Keratinocyte (primary cell): ENCODE results near the gene NEK10. TPM values are rescaled to one million over a fixed set of nuclear protein-coding genes. Genes with fewer than 3 reads are reported as not detected.

Experiments
- DNase-seq: peaks from one replicate; pipeline ENCODE4 v3.0.0-alpha.2; 2011; ENCODE audit warnings: low read depth, missing footprints, low spot score
- FAIRE-seq: peaks from 2 replicates; lab custom pipeline; 2011; peaks lifted over from hg19 to GRCh38; lab: Jason Lieb, UNC
- H2AFZ ChIP-seq: 2 replicates; pipeline ENCODE4 v1.6.0; 2012; ENCODE audit warnings: low read length, control low read depth, inconsistent platforms; ENCODE audit not compliant: control insufficient read depth
- H3K27ac ChIP-seq: 2 replicates; pipeline ENCODE4 v1.5.1; 2011; ENCODE audit warnings: low read length; ENCODE audit not compliant: control insufficient read depth, insufficient read depth
- H3K27me3 ChIP-seq: 3 replicates; pipeline ENCODE4 v1.6.0; 2011; ENCODE audit warnings: low read length; ENCODE audit not compliant: control insufficient read depth, insufficient read depth; ENCODE audit errors: extremely low read depth
- H3K36me3 ChIP-seq, 2 experiments: 2 replicates in 1 of 2; 3 replicates in 1 of 2; pipeline ENCODE4 v1.5.1; 2011; ENCODE audit warnings: low read length in 2 of 2, mild to moderate bottlenecking in 1 of 2; ENCODE audit not compliant: control insufficient read depth in 2 of 2, insufficient read depth in 2 of 2; ENCODE audit errors: extremely low read depth in 1 of 2
- H3K4me1 ChIP-seq: 3 replicates; pipeline ENCODE4 v1.5.1; 2011; ENCODE audit warnings: low read length; ENCODE audit not compliant: control insufficient read depth, insufficient read depth; ENCODE audit errors: extremely low read depth
- H3K4me2 ChIP-seq: 3 replicates; pipeline ENCODE4 v1.6.0; 2011; ENCODE audit warnings: low read depth, low read length; ENCODE audit not compliant: control insufficient read depth, insufficient read depth; ENCODE audit errors: extremely low read depth
- H3K4me3 ChIP-seq, 3 experiments: fragments of 200-600 bp in 1 of 3; sonication (generic) in 1 of 3; 2 replicates in 2 of 3; 3 replicates in 1 of 3; pipeline ENCODE4 v1.5.1; 2011 to 2016; ENCODE audit warnings: low read length in 3 of 3, mild to moderate bottlenecking in 3 of 3, control low read depth in 2 of 3, inconsistent platforms in 1 of 3, low read depth in 1 of 3, mixed read lengths in 1 of 3, mixed run types in 1 of 3, moderate library complexity in 1 of 3; ENCODE audit not compliant: control insufficient read depth in 2 of 3, insufficient read depth in 2 of 3; ENCODE audit errors: extremely low read depth in 1 of 3
- H3K79me2 ChIP-seq: 2 replicates; pipeline ENCODE4 v1.6.0; 2012; ENCODE audit warnings: low read length; ENCODE audit not compliant: control insufficient read depth, insufficient read depth
- H3K9ac ChIP-seq: 3 replicates; pipeline ENCODE4 v1.6.0; 2011; ENCODE audit warnings: low read length; ENCODE audit not compliant: control insufficient read depth, insufficient read depth; ENCODE audit errors: extremely low read depth
- H3K9me1 ChIP-seq: 3 replicates; pipeline ENCODE4 v1.6.0; 2011; ENCODE audit warnings: low read length; ENCODE audit not compliant: control insufficient read depth, insufficient read depth; ENCODE audit errors: extremely low read depth
- H3K9me3 ChIP-seq: 2 replicates; pipeline ENCODE4 v1.5.1; 2012; ENCODE audit warnings: low read depth, low read length; ENCODE audit not compliant: control insufficient read depth
- H4K20me1 ChIP-seq: 3 replicates; pipeline ENCODE4 v1.6.0; 2011; ENCODE audit warnings: low read length; ENCODE audit not compliant: control insufficient read depth, insufficient read depth; ENCODE audit errors: extremely low read depth
- EZH2 ChIP-seq: IDR thresholded peaks from one replicate; pipeline ENCODE4 v1.6.1; 2012; ENCODE audit warnings: inconsistent platforms, mild to moderate bottlenecking, low read length, moderate library complexity
- dilution Hi-C: fragments of 300-500 bp; cut with MboI; formaldehyde crosslinking; loops from one replicate; pipeline ENCODE4 v1.7.0; 2020; ENCODE audit warnings: low sequenced_read_pairs; ENCODE audit not compliant: extremely low pct_ligation_motif_present
- polyA plus RNA-seq, 5 experiments: library from polyadenylated mRNA; depleted of rRNA in 3 of 5; stranded (reverse) in 3 of 5; stranded (forward) in 1 of 5; unstranded in 1 of 5; fragments of >200 nt; gene quantifications; 1 replicate in 1 of 5; 2 replicates in 3 of 5; 3 replicates in 1 of 5; pipeline versions ENCODE4 v1.2.1 to v1.2.3, GENCODE V29; 2011 to 2012; ENCODE audit warnings: missing spikeins in 2 of 5, low read depth in 1 of 5, low replicate concordance in 1 of 5
- TF ChIP-seq, protein P1 (sequence below), 3 experiments: IDR thresholded peaks in 1 of 3; conservative IDR thresholded peaks in 1 of 3; optimal IDR thresholded peaks in 1 of 3; 2 replicates in 2 of 3; 3 replicates in 1 of 3; pipeline versions ENCODE3 to v1.5.1; 2011; ENCODE audit warnings: low read length in 3 of 3, mild to moderate bottlenecking in 3 of 3, moderate library complexity in 2 of 3, control low read depth in 1 of 3, inconsistent platforms in 1 of 3; ENCODE audit not compliant: insufficient read depth in 2 of 3; ENCODE audit errors: extremely low read depth in 1 of 3

Gene NEK10
- polyA plus RNA-seq, 1 donor (not counting 4 experiments of a cell fraction or from before 2014, with no cell fraction given): 0.98 TPM

DNA sequence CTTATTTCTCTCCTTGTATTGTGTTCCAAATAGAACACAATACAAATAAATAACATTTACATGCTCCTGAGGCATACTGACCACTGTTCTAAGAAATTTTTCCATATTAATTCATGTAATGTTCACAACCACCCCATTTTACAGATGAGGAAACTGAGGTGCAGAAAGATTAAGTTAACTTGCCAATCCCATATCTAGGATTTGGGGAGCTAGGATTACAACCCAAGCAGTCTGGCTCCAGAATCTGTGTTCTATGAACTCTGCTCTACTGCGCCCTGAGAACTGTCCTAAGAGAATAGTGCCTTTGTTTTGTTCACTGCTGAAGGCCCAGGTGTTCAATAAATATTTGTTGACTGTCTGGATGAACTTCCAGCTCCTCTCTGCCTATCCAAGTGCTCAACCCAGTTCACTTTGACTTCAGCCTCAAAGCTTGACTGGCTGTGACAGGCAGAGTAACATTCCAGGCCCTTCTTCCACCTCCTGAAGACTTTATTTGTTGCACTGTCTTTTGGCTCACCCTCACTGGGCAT is 3.1 kb downstream of the NEK10 start:
- H3K9me1 ChIP-seq: no peaks in the 10 kb centered on the region
- DNase-seq: no peak
- H2AFZ ChIP-seq: no peak overlapping the region
- H3K9ac ChIP-seq: no peak overlapping the region
- no peak overlapping the region for H3K4me2 ChIP-seq
- no peaks in the 10 kb centered on the region for H3K79me2 ChIP-seq
- H3K27ac ChIP-seq: no peak overlapping the region
- no peaks in the 10 kb centered on the region for H3K9me3 ChIP-seq
- peaks cover 12% of the 10 kb centered on the region for H3K4me1 ChIP-seq
- no peak overlapping the region for H3K4me3 ChIP-seq
- dilution Hi-C loops: no loop called here
- H4K20me1 ChIP-seq: no peaks in the 10 kb centered on the region
- H3K36me3 ChIP-seq: no peaks in the 10 kb centered on the region
- no peaks in the 10 kb centered on the region for H3K27me3 ChIP-seq
- no peak for FAIRE-seq
- TF ChIP-seq EZH2: no peak
- TF ChIP-seq, protein P1, sequence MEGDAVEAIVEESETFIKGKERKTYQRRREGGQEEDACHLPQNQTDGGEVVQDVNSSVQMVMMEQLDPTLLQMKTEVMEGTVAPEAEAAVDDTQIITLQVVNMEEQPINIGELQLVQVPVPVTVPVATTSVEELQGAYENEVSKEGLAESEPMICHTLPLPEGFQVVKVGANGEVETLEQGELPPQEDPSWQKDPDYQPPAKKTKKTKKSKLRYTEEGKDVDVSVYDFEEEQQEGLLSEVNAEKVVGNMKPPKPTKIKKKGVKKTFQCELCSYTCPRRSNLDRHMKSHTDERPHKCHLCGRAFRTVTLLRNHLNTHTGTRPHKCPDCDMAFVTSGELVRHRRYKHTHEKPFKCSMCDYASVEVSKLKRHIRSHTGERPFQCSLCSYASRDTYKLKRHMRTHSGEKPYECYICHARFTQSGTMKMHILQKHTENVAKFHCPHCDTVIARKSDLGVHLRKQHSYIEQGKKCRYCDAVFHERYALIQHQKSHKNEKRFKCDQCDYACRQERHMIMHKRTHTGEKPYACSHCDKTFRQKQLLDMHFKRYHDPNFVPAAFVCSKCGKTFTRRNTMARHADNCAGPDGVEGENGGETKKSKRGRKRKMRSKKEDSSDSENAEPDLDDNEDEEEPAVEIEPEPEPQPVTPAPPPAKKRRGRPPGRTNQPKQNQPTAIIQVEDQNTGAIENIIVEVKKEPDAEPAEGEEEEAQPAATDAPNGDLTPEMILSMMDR (optimal IDR thresholded peaks at IDR 0.05 in 1 of 3, IDR thresholded peaks at IDR 0.05 in 1 of 3, conservative IDR thresholded peaks at IDR 0.05 in 1 of 3; ENCODE audit: extremely low read depth in 1 of 3, insufficient read depth in 2 of 3, low read length in 3 of 3): no peak

DNA sequence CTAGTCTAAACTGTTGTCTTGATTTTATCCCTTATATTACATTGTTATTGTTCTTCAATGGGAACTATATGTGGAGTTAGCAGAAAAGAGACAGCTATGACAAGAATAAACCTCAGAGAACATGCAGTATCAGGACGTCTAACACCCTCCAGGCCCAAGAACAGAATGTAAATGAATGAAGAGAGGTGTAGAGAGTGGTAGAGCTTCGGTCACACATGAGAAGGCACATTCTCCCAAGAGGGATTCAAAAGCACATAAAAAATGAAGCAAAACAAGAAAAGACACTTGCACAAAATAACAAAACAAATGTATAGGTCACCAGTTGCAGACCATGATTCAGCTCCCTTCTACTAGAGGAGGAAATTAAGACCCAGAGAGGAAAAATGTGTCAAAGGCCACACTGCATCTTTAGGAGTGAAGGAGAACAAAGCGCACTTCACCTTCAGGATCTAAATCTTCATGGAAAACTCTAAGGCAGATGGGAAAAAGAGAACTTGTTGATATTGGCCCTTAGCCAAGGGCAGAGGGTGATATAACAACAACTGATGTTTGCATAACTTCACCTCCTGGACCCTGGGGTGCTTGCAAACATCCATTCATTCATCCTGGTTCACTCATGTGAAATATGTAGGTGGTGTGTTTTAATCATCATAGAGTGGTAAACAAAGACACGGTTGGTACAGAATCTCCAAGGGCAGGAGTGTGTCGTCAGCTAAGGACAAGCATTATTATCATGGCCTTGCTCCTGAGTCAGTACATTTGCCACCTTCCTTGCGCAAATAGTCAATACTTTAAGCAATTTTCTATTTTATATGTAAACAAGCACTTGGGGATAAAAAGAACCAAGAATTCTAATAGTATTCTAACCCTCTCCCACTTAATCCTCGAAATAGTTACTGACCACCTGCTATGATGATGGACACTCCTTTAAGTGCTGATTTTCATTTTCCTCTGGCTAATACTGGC is 8.8 kb downstream of the NEK10 start:
- H3K4me3 ChIP-seq: no peak overlapping the region
- no peak overlapping the region for H3K4me2 ChIP-seq
- no peaks in the 10 kb centered on the region for H3K27me3 ChIP-seq
- dilution Hi-C loops: no loop called here
- no peak for DNase-seq
- H4K20me1 ChIP-seq: no peaks in the 10 kb centered on the region
- no peak for TF ChIP-seq EZH2
- TF ChIP-seq, protein P1 (optimal IDR thresholded peaks at IDR 0.05 in 1 of 3, IDR thresholded peaks at IDR 0.05 in 1 of 3, conservative IDR thresholded peaks at IDR 0.05 in 1 of 3; ENCODE audit: extremely low read depth in 1 of 3, insufficient read depth in 2 of 3, low read length in 3 of 3): no peak
- no peak overlapping the region for H3K9ac ChIP-seq
- no peak overlapping the region for H2AFZ ChIP-seq
- no peaks in the 10 kb centered on the region for H3K4me1 ChIP-seq
- no peaks in the 10 kb centered on the region for H3K9me3 ChIP-seq
- H3K79me2 ChIP-seq: no peaks in the 10 kb centered on the region
- H3K9me1 ChIP-seq: no peaks in the 10 kb centered on the region
- H3K27ac ChIP-seq: no peak overlapping the region
- H3K36me3 ChIP-seq: no peaks in the 10 kb centered on the region
- FAIRE-seq: no peak
